Testis (tissue), 2 donors: ENCODE results near the gene ULK3.

Experiments used
- CTCF ChIP-seq, 3 experiments: fragments of 450-650 bp in 2 of 3; fragments of 200-600 bp in 1 of 3; sonication (generic) in 1 of 3; IDR thresholded peaks; one replicate each; pipeline ENCODE4 v1.5.1; 2016 to 2019; ENCODE audit warnings: antibody characterized with exemption in 3 of 3, mild to moderate bottlenecking in 2 of 3, moderate library complexity in 1 of 3
- POLR2A ChIP-seq: fragments of 450-650 bp; IDR thresholded peaks from one replicate; pipeline ENCODE4 v1.6.1; 2017; ENCODE audit warnings: antibody characterized with exemption, mild to moderate bottlenecking, moderate library complexity

GRCh38 chr15:74789171-74789631 is 53.8 kb downstream of the ULK3 start:
- TF ChIP-seq CTCF (IDR thresholded peaks at IDR 0.05) (no peak), POLR2A (no peak)
